GM12801 (cell line): ENCODE data around the gene TTC39C.

Source experiments
- TF ChIP-seq, protein P1 (sequence below): IDR thresholded peaks from one replicate; pipeline ENCODE4 v1.5.1; 2011; ENCODE audit warnings: control low read depth; ENCODE audit not compliant: insufficient read length; ENCODE audit errors: extremely low read depth

Gene TTC39C

DNA sequence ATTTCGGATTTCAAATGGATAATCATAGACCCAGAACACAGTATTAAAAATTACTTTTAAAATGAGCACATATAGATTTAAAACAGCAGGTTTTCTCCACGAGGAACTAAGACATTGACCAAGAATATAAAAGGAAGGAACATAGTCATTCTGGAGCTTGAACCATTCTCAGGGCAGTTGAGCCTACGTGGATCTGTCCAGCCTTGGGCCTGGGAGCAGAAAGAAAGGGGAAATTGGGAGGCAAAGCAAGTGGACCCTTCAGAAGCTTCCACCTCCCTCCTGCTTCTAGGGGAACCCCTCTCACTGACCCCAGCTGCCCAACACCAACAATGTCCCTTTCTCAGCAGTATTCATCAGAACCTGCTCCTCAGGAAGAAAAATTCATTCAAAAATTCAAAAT is 31.4 kb upstream of the TTC39C start:
- TF ChIP-seq, protein P1, sequence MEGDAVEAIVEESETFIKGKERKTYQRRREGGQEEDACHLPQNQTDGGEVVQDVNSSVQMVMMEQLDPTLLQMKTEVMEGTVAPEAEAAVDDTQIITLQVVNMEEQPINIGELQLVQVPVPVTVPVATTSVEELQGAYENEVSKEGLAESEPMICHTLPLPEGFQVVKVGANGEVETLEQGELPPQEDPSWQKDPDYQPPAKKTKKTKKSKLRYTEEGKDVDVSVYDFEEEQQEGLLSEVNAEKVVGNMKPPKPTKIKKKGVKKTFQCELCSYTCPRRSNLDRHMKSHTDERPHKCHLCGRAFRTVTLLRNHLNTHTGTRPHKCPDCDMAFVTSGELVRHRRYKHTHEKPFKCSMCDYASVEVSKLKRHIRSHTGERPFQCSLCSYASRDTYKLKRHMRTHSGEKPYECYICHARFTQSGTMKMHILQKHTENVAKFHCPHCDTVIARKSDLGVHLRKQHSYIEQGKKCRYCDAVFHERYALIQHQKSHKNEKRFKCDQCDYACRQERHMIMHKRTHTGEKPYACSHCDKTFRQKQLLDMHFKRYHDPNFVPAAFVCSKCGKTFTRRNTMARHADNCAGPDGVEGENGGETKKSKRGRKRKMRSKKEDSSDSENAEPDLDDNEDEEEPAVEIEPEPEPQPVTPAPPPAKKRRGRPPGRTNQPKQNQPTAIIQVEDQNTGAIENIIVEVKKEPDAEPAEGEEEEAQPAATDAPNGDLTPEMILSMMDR = no peak

DNA sequence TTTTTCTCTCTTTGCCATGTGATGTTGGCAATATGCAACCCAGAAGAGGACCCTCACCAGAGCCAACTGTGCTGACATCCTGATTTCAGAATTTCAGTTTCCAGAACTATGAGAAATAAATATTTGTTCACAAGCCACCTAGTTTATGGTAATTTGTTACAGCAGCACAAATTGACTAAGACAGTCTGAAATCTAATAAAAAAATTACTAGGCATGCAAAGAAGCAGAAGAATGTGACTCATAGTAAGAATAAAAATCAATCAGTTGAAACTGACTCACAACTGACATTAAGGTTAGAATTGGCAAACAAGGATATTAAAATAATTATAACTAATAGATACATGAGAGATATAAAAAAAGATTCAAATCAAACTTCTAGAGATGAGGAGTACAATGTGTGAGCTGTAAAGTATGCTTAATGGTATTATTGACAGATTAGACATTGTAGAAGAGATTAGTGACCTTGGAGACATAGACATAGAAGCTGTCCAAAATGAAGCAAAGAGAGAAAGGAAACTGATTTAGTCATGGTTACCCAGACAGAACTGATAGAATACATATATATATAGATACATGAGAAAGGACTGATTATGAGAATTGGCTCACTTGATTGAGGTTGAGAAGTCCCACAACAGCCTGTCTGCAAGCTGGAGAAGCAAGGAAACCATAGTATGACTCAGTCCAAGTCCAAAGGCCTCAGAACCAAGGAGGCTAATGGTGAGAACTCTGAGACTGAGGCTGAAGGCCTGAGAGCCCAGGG is 27.8 kb upstream of the TTC39C start:
- TF ChIP-seq, protein P1 = no peak

DNA sequence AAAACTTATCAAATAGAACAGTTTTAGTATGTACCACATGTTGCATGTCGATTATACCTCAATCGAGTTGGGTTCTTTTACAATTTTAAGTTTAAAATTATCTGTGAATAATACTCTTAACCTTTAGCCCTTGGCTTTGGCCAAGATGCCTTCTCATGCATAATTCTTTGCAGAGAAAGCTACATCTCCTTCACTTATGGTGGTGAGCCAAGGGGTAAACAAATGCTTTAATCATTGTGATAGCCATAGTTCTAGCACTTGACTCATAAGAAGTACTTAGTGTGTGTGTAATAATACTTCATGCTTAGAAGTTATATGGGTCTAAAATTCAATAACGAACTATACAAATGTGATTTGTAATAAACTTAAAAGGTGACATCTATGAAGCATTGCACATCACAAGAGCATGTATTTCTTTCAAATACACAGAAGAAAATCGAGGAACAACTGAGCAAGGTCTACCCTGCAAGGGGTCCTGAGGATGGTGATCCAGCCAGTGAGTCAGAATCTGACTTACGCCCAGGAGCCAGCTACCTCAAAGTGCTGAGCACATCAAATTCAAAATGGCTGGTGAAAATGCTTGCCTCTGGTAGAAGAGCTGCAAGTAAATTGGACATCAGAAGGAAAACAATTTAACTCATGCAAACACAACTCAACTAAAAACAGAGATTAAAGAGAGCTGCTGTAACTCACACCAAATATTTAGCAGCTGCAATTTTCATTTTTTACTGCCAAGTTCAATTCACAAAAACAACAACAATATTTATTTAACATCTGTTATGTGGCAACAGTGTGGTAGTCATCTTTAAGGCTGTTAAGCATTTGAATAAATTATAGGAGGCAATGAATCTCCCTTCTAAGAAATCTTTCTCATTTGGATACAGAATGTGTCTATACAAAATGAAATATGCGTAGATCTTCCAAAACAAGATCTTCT is 23.8 kb upstream of the TTC39C start:
- TF ChIP-seq, protein P1 = no peak

DNA sequence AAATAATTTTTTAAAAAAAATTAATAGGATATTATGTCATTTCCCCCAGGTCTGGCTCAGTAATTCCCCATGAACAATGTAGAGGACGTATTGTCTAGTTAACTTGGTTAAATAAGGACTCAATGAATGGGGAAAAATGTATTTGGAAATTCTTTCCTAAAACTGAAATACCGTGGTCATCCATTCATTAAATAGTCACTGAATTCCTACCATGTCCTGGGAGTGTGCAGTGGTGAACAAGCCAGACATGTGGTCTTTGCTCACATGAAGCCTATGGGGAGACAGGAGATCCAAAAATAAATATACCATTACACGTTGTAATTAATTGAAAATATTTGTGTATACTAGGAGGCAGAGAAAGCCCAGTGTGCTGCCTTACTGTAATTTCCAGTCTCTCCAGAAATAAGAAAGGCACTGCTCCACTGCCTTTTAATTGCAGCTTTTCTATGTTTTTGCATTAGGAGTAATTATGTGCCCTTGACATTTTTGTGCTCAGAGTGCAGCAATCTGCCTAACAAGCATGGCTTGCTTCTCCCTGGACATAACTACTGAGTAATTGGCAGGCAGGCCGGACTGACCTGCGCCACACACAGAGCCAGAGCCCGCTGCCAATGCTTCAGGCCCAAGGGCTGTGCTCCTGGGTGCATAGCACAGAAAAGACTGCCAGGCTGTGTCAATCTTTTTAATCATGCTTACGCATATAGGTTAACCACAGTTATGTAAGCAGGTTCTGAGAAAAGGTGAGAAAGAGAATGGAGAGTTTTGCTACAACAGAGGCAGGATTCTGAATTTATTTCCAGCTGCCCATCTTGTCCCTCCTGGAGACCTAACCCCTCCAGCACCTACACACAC is 22.2 kb upstream of the TTC39C start:
- TF ChIP-seq, protein P1 = no peak

DNA sequence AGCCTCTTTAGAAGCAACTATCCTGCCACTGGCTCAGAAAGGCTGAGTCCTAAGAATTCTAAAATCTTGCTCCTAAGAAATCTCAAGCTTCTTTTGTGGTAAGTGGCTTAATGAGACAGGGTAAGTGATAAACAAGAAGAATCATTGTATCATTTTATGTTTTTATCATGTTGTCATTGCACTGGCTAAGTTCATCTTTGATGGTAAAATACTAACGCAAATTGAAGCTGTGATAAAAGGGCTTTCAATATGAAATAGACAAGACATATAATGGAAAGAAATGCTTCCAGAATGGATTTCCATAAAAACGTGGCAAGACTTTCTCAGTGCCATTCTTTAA is 21.6 kb upstream of the TTC39C start:
- TF ChIP-seq, protein P1 = no peak

DNA sequence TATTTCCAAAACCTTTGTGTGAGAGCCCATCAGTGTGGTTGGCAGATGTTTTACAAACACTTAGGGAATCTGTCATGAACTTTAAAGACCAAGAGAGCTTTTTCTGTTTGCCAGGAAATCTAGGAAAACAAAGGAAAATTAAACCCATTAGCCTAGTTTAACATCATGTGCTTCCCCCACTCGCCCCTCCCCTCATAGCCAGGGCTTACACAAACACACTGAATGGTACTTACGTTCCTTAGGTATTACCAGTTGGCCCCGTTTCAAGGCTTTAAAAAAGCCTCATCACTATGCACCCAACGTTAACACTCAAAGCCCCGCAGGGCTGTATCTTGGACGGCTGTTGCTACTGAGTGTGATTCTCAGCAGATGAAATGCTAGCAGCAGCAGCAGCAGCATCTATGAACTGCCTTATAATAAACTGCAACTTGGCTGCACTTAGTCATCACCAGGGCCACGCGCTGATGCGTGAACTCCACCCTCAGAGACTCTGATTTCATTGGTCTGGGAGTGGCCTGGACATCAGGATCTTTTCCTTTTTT is 20.1 kb upstream of the TTC39C start:
- TF ChIP-seq, protein P1 = no peak

DNA sequence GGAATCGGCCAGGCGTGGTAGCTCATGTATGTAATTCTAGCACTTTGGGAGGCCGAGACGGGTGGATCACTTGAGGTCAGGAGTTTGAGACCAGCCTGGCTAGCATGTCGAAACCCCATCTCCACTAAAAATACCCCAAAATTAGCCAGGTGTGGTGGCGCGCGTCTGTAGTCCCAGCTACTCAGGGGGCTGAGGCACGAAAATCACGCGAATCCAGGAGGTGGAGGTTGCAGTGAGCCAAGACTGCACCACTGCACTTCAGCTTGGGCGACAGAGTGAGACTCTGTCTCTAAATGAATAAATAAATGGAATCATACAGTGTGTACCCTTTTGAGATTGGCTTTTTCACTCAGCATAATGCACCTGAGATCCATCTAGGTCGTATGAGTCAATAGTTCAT is 19.4 kb upstream of the TTC39C start:
- TF ChIP-seq, protein P1 = no peak
